ENCODE results near the gene SPTBN2.

DNA sequence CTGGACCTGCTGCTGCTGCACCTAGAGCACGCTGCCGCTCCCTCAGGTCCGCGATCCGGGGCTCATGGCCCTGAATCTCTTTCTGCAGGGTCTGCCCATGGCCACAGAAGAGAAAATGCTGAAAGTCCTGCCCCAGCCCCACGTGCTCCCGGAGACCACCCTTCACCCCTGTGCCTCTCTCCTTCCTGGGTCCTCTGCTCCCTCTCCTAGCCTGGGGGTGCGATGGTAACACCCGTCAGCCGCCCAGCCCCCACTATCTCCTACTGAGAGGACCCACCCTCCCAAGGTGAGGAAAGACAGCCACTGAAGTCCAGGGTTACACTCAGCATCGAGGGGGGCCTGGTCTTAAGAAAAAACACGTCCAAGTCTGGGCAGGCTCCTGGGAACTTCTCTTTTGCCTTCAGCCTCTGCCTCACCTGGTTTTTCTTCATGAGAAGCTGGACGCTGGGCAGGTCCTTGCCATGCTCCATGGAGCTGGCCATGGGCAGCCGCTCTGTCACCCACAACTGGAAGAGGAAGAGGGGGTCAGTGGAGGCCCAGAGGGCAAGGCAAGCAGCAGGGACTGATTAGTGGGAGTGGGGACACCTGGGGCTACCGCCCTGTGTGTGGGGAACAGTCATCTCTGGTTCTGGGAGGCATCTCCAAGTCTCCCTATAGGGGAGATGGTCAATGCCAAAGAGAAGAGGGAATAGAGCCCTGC lies 35.5 kb downstream of the SPTBN2 start:
- TF ChIP-seq, protein P1, sequence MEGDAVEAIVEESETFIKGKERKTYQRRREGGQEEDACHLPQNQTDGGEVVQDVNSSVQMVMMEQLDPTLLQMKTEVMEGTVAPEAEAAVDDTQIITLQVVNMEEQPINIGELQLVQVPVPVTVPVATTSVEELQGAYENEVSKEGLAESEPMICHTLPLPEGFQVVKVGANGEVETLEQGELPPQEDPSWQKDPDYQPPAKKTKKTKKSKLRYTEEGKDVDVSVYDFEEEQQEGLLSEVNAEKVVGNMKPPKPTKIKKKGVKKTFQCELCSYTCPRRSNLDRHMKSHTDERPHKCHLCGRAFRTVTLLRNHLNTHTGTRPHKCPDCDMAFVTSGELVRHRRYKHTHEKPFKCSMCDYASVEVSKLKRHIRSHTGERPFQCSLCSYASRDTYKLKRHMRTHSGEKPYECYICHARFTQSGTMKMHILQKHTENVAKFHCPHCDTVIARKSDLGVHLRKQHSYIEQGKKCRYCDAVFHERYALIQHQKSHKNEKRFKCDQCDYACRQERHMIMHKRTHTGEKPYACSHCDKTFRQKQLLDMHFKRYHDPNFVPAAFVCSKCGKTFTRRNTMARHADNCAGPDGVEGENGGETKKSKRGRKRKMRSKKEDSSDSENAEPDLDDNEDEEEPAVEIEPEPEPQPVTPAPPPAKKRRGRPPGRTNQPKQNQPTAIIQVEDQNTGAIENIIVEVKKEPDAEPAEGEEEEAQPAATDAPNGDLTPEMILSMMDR (IDR thresholded peaks at IDR 0.05) = no peak
- no peak for TF ChIP-seq POLR2A (IDR thresholded peaks at IDR 0.05)
